CD8-positive, alpha-beta memory T cell (primary cell): ENCODE measurements around the gene MED27. TPM values are rescaled to one million over a fixed set of nuclear protein-coding genes. Genes with fewer than 3 reads are reported as not detected.

Source experiments
- CTCF ChIA-PET: fragments of 350-600 bp; sonication (Branson Sonifier 250); formaldehyde crosslinking; loops from one replicate; lab custom pipeline; 2021; ENCODE audit warnings: antibody characterized with exemption; lab: Charles Lee
- POLR2A ChIA-PET: fragments of 350-600 bp; sonication (Branson Sonifier 250); formaldehyde crosslinking; loops from one replicate; lab custom pipeline; 2021; ENCODE audit warnings: antibody characterized with exemption; lab: Charles Lee
- DNase-seq, 5 donors: peaks; one replicate each; pipeline versions ENCODE4 v3.0.0 to v3.0.0-alpha.2; 2020 to 2022; ENCODE audit warnings: mixed read lengths in 1 of 5
- H3K27ac ChIP-seq: one replicate; pipeline ENCODE4 v1.7.0; 2013; ENCODE audit warnings: low read depth, mild to moderate bottlenecking, low read length, moderate library complexity
- H3K27me3 ChIP-seq: 2 replicates; pipeline ENCODE4 v1.7.0; 2013; ENCODE audit warnings: low read length, mild to moderate bottlenecking; ENCODE audit not compliant: insufficient read depth, poor library complexity, severe bottlenecking
- H3K36me3 ChIP-seq: 2 replicates; pipeline ENCODE4 v1.7.0; 2013; ENCODE audit warnings: mild to moderate bottlenecking, low read length, moderate library complexity; ENCODE audit not compliant: insufficient read depth
- H3K4me1 ChIP-seq: 2 replicates; pipeline ENCODE4 v1.7.0; 2013; ENCODE audit warnings: mild to moderate bottlenecking, low read length, moderate library complexity; ENCODE audit not compliant: insufficient read depth
- H3K4me3 ChIP-seq: 2 replicates; pipeline ENCODE4 v1.7.0; 2013; ENCODE audit warnings: mild to moderate bottlenecking, low read length
- H3K9me3 ChIP-seq: 2 replicates; pipeline ENCODE4 v1.7.0; 2013; ENCODE audit warnings: mild to moderate bottlenecking, low read length
- H3K27ac Mint-ChIP-seq, 8 donors: one replicate each; pipeline ENCODE4 v1.8.0; 2020 to 2021; ENCODE audit warnings: mixed read lengths in 8 of 8, mild to moderate bottlenecking in 6 of 8, inconsistent platforms in 3 of 8, moderate library complexity in 3 of 8
- H3K27me3 Mint-ChIP-seq, 2 donors: one replicate each; pipeline ENCODE4 v1.8.0; 2020 to 2021; ENCODE audit warnings: mixed read lengths in 2 of 2, mild to moderate bottlenecking in 1 of 2, moderate library complexity in 1 of 2
- H3K36me3 Mint-ChIP-seq, 3 donors: one replicate each; pipeline ENCODE4 v1.8.0; 2020 to 2021; ENCODE audit warnings: mixed read lengths in 3 of 3, inconsistent platforms in 1 of 3, mild to moderate bottlenecking in 1 of 3
- H3K4me1 Mint-ChIP-seq, 3 donors: one replicate each; pipeline ENCODE4 v1.8.0; 2020 to 2021; ENCODE audit warnings: mixed read lengths in 3 of 3, inconsistent platforms in 1 of 3, mild to moderate bottlenecking in 1 of 3
- H3K4me3 Mint-ChIP-seq, 7 donors: one replicate each; pipeline ENCODE4 v1.8.0; 2020 to 2021; ENCODE audit warnings: mixed read lengths in 7 of 7, mild to moderate bottlenecking in 6 of 7, moderate library complexity in 4 of 7, inconsistent platforms in 2 of 7
- H3K9me3 Mint-ChIP-seq, 5 donors: one replicate each; pipeline ENCODE4 v1.8.0; 2020 to 2022; ENCODE audit warnings: mixed read lengths in 5 of 5, mild to moderate bottlenecking in 3 of 5, moderate library complexity in 2 of 5, inconsistent platforms in 1 of 5
- polyA plus RNA-seq: library from polyadenylated mRNA; unstranded; fragments of 300-500 nt; fragmentation: Illumina TruSeq; gene quantifications from one replicate; pipeline ENCODE4 v1.2.3, GENCODE V29; 2021
- total RNA-seq, 2 experiments: library from RNA; stranded (reverse); gene quantifications; one replicate each; pipeline ENCODE4 v1.2.3, GENCODE V29; 2021

MED27 gene
- total and polyA plus RNA-seq, 3 experiments from 2014 or later, result 31.6 to 39.7 (median 35.9) TPM

- H3K27ac ChIP-seq, result no peak overlapping the region
- DNase-seq, result no peak
- Mint-ChIP-seq H3K4me3 (no peak overlapping the region), H3K36me3 (no peaks in the 10 kb centered on the region), H3K27me3 (peaks cover 12 to 18% of the 10 kb centered on the region in 2 donors), H3K4me1 (peaks cover 20 to 25% (median 24%) of the 10 kb centered on the region in 3 donors), H3K9me3 (peaks cover 0 to 11% (median 3%) of the 10 kb centered on the region in 5 donors), H3K27ac (peak overlapping the region in 1 of 8 donors; percentile 15)
- ChIA-PET CTCF (no interaction called here), POLR2A (no interaction called here)
- H3K36me3 ChIP-seq, result no peaks in the 10 kb centered on the region
- H3K27me3 ChIP-seq, result no peaks in the 10 kb centered on the region
- H3K4me3 ChIP-seq, result no peak overlapping the region
- peaks cover 14% of the 10 kb centered on the region for H3K4me1 ChIP-seq
- peaks cover 4% of the 10 kb centered on the region for H3K9me3 ChIP-seq
These were observed 243.6 kb downstream of the MED27 start for GRCh38 chr9:131836021-131836420.

GRCh38 chr9:131835151-131835910, 244.3 kb downstream of the MED27 start:
- ChIA-PET CTCF (no interaction called here), POLR2A (no interaction called here)
- H3K27me3 Mint-ChIP-seq, result peaks cover 11 to 18% of the 10 kb centered on the region in 2 donors
- Histone ChIP-seq H3K27ac (no peak overlapping the region), H3K36me3 (no peaks in the 10 kb centered on the region), H3K4me3 (no peak overlapping the region), H3K9me3 (peaks cover 4% of the 10 kb centered on the region), H3K4me1 (peaks cover 11% of the 10 kb centered on the region), H3K27me3 (no peaks in the 10 kb centered on the region)
- no peak overlapping the region for H3K27ac Mint-ChIP-seq
- H3K4me3 Mint-ChIP-seq, result no peak overlapping the region
- peaks cover 17 to 21% (median 19%) of the 10 kb centered on the region in 3 donors for H3K4me1 Mint-ChIP-seq
- no peak for DNase-seq
- peaks cover 0 to 11% (median 3%) of the 10 kb centered on the region in 5 donors for H3K9me3 Mint-ChIP-seq
- no peaks in the 10 kb centered on the region for H3K36me3 Mint-ChIP-seq

GRCh38 chr9:131834721-131835120, 244.9 kb downstream of the MED27 start:
- Mint-ChIP-seq H3K9me3 (peaks cover 0 to 11% (median 3%) of the 10 kb centered on the region in 5 donors), H3K27ac (peak overlapping the region in 1 of 8 donors; percentile 17), H3K27me3 (peaks cover 9 to 14% of the 10 kb centered on the region in 2 donors), H3K4me1 (peaks cover 12 to 15% (median 13%) of the 10 kb centered on the region in 3 donors), H3K4me3 (no peak overlapping the region), H3K36me3 (no peaks in the 10 kb centered on the region)
- no peak overlapping the region for H3K4me3 ChIP-seq
- H3K27ac ChIP-seq, result no peak overlapping the region
- no peaks in the 10 kb centered on the region for H3K36me3 ChIP-seq
- no peaks in the 10 kb centered on the region for H3K27me3 ChIP-seq
- no peak for DNase-seq
- ChIA-PET CTCF (no interaction called here), POLR2A (no interaction called here)
- H3K4me1 ChIP-seq, result peaks cover 4% of the 10 kb centered on the region
- peaks cover 4% of the 10 kb centered on the region for H3K9me3 ChIP-seq

- Histone ChIP-seq H3K27me3 (peaks cover 3% of the 10 kb centered on the region), H3K27ac (no peak overlapping the region), H3K4me1 (no peaks in the 10 kb centered on the region), H3K36me3 (no peaks in the 10 kb centered on the region), H3K9me3 (peaks cover 4% of the 10 kb centered on the region), H3K4me3 (no peak overlapping the region)
- no peak for DNase-seq
- POLR2A ChIA-PET, result no interaction called here
- Mint-ChIP-seq H3K27me3 (peaks cover 9 to 16% of the 10 kb centered on the region in 2 donors), H3K9me3 (peaks cover 0 to 11% (median 3%) of the 10 kb centered on the region in 5 donors), H3K4me1 (peaks cover 7 to 9% (median 8%) of the 10 kb centered on the region in 3 donors), H3K36me3 (no peaks in the 10 kb centered on the region), H3K27ac (peak overlapping the region in 4 of 8 donors; percentile 12 to 66 (median 46)), H3K4me3 (peak overlapping the region in 1 of 7 donors; percentile 66)
- CTCF ChIA-PET, result no interaction called here
These were observed 245.8 kb downstream of the MED27 start for GRCh38 chr9:131833906-131834305.

- Mint-ChIP-seq H3K27me3 (peaks cover 9 to 18% of the 10 kb centered on the region in 2 donors), H3K9me3 (peaks cover 0 to 11% (median 3%) of the 10 kb centered on the region in 5 donors), H3K4me3 (peak overlapping the region in 1 of 7 donors; percentile 0), H3K36me3 (no peaks in the 10 kb centered on the region), H3K4me1 (peaks cover 7 to 9% (median 8%) of the 10 kb centered on the region in 3 donors), H3K27ac (peak overlapping the region in 7 of 8 donors; percentile 15 to 87 (median 69))
- peaks cover 3% of the 10 kb centered on the region for H3K27me3 ChIP-seq
- H3K9me3 ChIP-seq, result peaks cover 4% of the 10 kb centered on the region
- H3K4me3 ChIP-seq, result no peak overlapping the region
- DNase-seq, result no peak
- no peak overlapping the region for H3K27ac ChIP-seq
- ChIA-PET POLR2A (no interaction called here), CTCF (no interaction called here)
- no peaks in the 10 kb centered on the region for H3K36me3 ChIP-seq
- no peaks in the 10 kb centered on the region for H3K4me1 ChIP-seq
These were observed 246.6 kb downstream of the MED27 start for GRCh38 chr9:131833083-131833482.

- H3K27me3 ChIP-seq, result peaks cover 3% of the 10 kb centered on the region
- Mint-ChIP-seq H3K4me3 (no peak overlapping the region), H3K36me3 (no peaks in the 10 kb centered on the region), H3K9me3 (peaks cover 0 to 11% (median 3%) of the 10 kb centered on the region in 5 donors), H3K27ac (no peak overlapping the region), H3K4me1 (peaks cover 7 to 9% (median 8%) of the 10 kb centered on the region in 3 donors), H3K27me3 (peaks cover 5 to 14% of the 10 kb centered on the region in 2 donors)
- H3K9me3 ChIP-seq, result peaks cover 4% of the 10 kb centered on the region
- ChIA-PET CTCF (no interaction called here), POLR2A (no interaction called here)
- no peak overlapping the region for H3K27ac ChIP-seq
- H3K4me1 ChIP-seq, result no peaks in the 10 kb centered on the region
- no peak overlapping the region for H3K4me3 ChIP-seq
- no peak for DNase-seq
- no peaks in the 10 kb centered on the region for H3K36me3 ChIP-seq
These were observed 248.1 kb downstream of the MED27 start for GRCh38 chr9:131831380-131832165.

- Histone ChIP-seq H3K36me3 (no peaks in the 10 kb centered on the region), H3K4me3 (no peak overlapping the region), H3K27ac (no peak overlapping the region), H3K4me1 (no peaks in the 10 kb centered on the region), H3K27me3 (peaks cover 3% of the 10 kb centered on the region), H3K9me3 (no peaks in the 10 kb centered on the region)
- Mint-ChIP-seq H3K36me3 (peaks cover 0 to 4% (median 0%) of the 10 kb centered on the region in 3 donors), H3K27ac (peak overlapping the region in 1 of 8 donors; percentile 65), H3K4me1 (peaks cover 4 to 5% (median 4%) of the 10 kb centered on the region in 3 donors), H3K4me3 (no peak overlapping the region), H3K27me3 (peaks cover 13 to 40% of the 10 kb centered on the region in 2 donors), H3K9me3 (peaks cover 0 to 2% (median 0%) of the 10 kb centered on the region in 5 donors)
- POLR2A ChIA-PET, result no interaction called here
- CTCF ChIA-PET, result no interaction called here
- peak in 1 of 5 donors; percentile 28 for DNase-seq
These were observed 251.8 kb downstream of the MED27 start for GRCh38 chr9:131827821-131828369.
